KBM-7 (cell line): ENCODE data around the gene TAGAP.
A peak's percentile ranks its signal among the peaks of the same experiment; 100 is the strongest.
"Not testable (repeated sequence)": the region's sequence is repeated elsewhere in the genome, so short reads cannot be mapped to it uniquely, and the experiment has no call there.

ENCODE experiments used
- DNase-seq: peaks from one replicate; pipeline ENCODE4 v3.0.0-alpha.2; 2015
- in situ Hi-C: fragments of 300-500 bp; cut with MboI; formaldehyde crosslinking; loops from 2 replicates; pipeline ENCODE4 v1.14.3; 2020; ENCODE audit warnings: low sequenced_read_pairs, low pct_unique_long_range_greater_than_20kb, mixed read lengths

TAGAP gene

DNA sequence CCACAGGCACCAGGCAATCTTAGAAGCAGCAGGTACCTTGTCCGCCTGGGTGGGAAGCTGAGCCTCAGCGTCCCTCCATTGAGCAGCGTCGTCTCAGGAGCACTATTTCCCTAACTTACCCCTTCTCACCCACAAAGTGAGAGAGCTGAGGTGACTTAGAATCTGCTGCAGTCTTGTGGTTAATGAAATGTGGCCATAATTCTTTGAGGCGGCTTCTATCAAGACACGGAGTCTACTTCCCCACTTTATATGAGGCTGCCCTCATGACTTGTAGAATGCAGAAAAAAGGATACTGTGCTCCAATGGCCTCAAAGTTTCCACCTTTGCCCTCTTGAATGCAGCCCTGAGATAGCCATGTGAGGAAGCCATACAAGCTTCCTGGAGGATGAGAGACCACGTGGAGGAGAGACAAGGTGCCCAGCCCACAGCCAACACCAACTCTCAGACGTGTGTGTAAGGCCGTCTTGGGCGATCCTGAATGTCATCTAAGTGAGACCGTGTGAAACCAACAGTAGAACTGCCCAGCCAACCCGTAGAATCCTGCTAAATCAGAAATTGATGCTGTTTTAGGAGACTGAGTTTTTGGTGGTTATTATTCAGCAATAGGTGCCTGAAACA is 9.1 kb upstream of the TAGAP start:
- DNase-seq = peak; percentile 74
- in situ Hi-C loops = no loop called here

DNA sequence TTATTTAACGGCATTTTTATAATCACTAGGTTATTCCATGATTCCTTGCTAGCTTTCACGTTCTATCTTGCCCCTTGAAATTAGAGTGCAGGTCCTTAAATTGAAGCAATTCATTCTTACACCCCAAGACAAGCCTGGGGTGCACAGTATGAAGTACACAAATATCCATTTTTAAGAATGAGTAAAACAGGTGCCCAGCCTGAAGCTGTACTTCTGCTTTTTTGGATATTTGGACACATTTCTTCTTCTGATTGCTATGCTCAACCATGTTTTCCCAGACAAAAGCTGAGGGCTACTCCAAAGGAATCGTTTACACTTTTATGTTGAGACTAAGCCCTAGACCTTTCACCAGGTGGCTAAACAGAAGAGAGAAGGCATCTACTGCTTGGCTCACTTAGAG is 7.9 kb upstream of the TAGAP start:
- in situ Hi-C loops = no loop called here
- DNase-seq = no peak

DNA sequence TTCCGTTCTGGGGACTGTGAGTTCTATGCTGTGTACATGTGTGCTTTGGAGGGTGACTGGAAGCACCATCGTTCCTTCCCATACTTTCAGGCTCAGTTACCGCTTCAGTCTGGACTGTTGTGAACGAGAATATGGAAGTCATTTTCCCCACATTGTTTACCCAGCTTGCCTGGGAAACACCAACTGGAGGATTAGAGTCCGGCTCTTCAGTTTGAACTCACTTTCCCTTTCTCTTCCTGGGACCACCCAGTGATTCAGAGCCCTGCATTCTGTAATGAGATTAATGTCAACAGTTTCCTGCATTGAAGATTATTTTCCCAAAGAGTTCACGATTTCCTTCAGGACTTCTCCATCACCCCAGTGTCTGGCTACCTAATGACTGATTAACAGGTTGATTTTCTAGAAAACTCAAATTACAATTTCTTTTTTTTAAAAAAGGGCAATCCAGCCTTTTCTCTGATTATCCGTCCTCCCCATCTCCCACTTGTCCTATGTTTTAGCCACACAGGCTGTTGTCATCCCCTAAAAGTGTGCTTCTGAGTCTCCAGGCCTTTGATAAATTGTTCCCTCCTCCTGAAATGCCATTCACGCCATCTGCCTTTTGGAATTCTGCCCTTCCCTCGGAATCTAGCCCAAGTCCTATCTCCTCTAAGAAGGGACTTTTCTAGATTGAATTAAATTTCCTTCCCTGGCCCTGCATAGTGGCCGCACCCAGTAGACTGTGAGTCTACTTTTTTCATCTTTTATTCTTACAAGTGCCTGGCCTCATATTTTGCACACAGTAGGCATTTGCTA is 3.3 kb upstream of the TAGAP start:
- DNase-seq = no peak
- in situ Hi-C loops = no loop called here

DNA sequence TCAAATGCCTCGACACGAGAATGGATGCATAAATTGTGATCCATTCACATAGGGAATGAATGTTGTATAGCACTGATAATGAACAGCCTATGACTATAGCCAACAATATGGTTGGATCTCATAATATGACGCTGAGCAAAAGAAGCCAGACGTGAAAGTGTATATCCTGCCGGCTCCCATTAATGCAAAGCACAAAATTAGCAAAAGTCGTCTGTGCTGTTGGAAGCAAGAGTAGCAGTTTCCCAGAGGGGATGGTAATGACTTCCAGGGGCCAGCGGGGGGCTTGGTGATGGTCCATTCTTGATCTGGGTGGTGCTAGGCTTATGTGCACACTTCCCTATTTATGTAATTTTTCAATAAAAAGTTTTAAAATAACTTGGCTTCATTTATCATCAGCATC is 1.0 kb upstream of the TAGAP start:
- DNase-seq = peak; percentile 29
- in situ Hi-C loops = no loop called here

DNA sequence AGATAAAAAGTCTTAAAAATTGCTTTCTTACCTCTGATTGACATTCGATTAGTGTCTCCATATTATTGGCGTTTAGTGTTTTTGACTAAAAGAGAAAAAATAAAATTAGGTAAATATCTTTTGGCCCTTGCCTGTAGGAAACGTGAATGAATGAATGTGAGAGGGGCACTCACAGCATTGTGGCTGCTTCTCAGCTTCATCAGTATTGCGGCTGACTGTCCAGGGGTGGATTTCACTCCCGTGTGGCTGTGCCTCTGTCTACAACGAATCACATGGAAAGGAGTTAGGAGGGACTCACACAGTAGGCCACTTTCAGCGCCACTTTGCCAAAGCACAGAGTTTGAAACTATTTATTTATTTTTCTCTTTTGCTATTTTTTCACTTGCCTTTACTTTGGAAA is 844 bp downstream of the TAGAP start:
- no peak for DNase-seq
- in situ Hi-C loops = no loop called here

DNA sequence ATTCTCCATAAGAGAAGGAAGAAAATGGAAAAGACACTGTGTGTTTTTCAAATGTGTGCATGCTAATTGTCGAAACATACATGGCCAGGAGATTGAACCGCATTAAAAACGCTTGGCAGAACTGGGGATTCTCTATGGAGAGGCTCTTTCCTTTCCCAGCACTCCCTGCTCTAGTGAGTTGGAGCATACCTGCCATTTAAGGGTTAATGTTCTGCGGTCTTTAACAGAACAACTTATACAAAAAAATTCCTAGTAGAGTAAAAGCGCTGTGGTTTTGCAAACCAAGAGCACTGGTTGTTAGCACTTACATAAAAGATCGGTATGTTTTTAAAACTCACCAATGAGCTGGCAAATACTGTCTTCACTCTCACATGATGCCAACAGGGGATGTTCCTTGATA is 1.5 kb downstream of the TAGAP start:
- in situ Hi-C loops = no loop called here
- peak; percentile 76 for DNase-seq

DNA sequence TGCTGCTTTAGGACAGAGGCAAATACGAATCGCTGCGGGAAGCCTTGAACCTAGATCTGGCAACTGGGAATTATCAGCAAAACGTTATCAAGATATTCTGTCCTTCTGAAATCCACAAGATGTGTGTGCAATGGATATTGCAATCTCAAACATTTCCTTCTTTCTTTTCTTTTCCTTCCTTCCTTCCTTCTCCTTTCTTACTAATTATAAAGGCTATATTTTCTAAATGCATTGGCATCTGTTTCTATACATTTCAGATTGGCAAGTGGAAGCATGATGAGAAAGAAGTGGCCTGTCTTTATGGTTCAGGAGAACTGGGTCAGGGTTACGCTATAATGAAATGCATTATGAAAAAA is 2.0 kb downstream of the TAGAP start:
- in situ Hi-C loops = no loop called here
- no peak for DNase-seq

DNA sequence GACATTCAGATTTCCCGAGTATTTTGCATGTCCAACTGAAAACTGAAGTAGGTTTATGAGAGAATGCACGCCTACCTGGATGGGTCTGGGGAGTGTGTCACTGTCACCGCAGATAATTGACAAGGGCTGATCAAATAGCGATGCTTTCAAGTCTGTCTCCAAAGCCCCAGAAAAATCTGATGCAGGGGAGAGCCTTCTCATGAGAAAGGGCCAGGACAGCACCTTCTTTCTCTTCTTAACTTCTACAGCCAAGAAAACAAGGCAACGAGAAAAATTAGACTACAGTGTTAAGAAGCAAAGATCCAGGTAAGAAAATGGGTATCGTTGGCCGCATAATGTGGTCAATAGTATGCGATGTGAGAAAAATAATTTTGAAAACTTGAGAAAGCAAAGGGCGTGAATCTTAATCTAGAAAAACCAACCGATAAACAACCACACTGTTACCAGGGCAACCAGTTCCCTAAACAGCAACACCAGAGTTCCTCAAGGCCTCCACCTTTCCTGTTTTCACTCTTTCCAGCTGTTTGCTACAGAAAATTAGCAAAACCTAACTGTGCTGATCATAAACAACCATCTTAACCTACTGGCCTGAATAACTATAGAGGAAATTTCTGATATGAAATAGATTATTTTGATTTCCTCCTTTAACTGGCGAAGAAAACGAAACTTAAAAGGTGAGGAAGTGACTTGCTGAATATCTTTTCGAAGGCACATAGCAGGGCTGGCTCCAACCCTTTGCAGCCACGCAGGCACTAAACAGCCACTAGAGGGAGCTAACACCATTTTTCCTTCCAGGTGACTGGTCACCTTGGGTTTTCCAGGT is 2.6 kb downstream of the TAGAP start:
- peak; percentile 92 for DNase-seq
- in situ Hi-C loops = no loop called here

DNA sequence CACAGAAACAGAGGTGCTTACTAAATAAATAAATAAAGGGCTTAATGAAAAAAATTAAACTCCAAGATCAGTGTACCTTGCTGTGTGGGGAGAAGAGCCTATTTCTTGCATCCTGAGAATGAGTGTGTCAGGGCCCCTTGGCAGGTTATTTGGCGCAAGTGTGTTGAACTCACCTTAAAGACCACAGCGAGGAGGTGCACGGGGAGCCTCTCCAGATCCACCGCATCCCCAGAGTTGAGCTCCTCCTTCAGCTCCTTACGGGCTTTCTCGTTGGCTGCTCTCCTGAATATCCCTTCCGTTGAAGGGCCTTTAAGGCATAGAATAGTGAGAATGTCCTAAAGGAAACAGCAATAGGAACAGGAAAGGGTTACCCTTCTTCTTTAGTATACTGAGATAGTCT is 3.6 kb downstream of the TAGAP start:
- in situ Hi-C loops = no loop called here
- DNase-seq = no peak

DNA sequence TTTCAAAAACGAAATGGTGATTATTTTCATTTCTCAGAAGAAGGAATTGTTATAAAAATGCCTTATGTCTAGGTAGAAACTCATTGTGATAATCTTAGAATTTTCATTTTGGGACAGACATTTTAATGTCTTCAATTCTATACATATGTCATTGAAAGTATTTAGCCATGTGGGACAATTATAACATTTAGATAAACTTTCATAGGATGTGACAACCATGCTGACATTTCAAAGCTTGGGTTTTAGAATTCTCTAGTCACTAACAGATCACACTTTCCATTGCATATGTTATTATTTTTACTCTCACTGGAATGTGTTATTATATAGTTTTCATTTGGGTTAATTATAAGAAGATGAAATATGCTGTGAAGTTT is 4.9 kb downstream of the TAGAP start:
- DNase-seq = no peak
- in situ Hi-C loops = no loop called here

DNA sequence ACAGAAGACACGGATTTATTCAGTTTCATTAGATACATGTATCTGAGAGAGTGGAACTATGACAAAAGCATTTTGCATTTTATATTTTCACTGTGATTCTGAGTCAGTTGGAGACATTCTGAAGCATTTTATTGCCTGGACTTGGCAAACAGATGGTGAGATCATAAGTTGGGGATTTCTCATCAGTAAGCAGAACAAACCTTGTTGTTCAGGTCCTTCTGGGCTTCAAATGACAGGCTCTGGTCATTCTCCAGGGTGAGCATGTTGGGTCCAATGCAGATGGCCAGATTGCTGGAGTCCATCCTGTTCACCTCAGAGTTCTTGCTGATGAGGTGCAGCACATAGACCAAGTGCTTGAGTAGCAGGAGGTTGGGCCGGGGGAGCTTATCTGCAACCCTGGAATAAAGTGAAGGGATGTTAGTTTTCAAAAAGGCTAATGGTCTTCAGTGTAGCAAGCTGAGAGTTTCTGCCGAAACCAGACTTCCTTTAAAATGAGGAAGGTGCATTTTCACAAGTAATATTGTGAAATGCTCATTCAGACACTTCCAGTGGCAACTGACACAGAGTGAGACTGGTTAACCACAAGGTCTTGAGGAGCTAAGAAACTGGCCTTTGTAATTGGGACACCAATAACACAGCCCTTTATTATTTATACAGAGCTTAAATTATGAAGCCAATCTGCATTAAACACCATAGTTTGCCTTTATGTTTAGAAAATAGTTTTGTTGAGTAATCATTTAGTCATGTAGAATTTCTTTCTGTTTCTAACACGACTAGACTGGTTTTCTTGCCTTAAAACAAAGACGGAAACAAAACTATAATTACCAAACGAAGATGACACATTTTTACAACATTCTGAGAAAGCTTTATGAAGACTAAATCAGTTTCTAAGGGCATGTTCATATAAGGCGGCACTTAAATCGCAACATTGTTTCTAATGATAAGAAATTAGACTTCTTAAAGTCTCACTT is 5.6 kb downstream of the TAGAP start:
- DNase-seq = peak; percentile 93

DNA sequence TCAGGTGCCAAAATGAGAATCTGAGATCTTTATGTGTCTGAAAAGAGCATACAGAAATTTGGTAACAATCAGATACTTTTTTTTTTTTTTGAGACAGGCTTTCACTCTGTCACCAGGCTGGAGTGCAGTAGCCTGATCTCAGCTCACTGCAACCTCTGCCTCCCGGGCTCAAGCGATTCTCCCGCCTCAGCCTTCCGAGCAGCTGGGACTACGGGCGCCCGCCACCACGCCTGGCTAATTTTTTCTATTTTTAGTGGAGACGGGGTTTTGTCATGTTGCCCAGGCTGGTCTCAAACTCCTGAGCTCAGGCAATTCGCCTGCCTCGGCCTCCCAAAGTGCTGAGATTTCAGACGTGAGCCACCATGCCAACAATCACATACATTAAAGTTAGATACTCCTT is 6.5 kb downstream of the TAGAP start:
- peak; percentile 28 for DNase-seq
- in situ Hi-C loops = not testable (repeated sequence)

More for the DNA sequence above, 5.6 kb downstream of the TAGAP start:
- in situ Hi-C loops = no loop called here

DNA sequence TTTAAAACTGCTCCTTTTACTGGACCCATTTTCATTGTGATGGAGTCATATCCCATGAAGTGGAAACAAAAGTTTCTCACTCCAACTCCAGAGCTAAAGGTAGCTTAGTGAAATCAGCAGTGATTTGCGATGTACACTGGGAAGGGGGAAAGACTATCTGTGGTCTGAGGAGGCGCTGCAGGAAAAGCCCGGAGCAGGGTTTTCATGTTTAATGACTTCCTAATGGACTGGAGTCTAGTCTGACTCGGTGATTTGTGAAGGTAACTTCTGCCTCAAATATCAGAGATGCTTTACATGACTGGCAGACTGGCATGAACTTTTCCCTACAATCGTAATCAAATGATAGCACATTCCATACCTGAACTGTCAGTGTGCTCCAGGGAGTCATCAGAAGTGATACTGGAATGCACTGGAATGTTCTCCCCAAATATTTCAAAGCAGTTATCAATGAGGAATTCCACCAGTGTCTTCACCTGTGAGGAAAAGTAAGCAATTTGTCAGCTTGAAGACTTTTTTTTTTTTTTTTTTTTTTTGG is 7.0 kb downstream of the TAGAP start:
- in situ Hi-C loops = no loop called here
- no peak for DNase-seq

DNA sequence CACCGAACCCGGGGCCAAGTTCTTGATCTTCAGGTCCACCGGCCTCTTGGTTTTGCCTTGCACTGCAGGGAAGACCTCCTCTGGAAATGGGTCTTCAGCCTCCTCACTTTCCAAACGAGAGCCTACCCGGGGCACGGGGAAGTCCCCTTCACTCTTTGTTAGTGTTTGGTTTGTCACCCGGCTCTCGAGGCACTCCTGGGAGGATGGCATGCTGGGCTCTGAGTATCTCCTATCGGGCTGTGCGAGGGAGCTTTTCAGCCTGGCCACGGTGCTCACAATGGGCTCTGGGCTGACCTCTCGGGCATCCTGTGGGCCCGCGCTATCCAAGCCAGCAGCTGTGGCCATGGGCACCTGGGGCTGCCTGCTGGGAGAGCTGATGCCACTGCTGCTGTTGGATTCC is 8.1 kb downstream of the TAGAP start:
- in situ Hi-C loops = no loop called here
- DNase-seq = no peak

DNA sequence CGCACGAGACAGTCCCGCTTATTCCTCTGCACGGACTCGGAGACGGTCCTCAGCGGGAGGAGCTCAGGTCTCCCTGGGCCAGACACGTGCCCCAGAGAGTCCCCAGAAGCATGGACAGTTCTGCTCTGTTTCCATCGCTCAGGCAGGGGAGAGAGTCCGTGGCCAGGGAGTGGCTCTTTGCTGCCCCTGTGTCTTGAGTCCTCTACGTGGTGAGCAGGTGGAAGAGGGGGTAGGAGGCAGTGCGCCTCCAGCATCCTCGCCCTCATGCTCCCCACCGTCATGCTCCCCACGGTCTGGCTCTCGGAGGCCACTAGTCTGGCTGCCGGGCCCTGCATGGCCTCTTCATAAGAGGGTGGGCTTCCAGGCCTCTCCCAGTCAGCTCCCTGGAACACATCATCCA is 8.9 kb downstream of the TAGAP start:
- in situ Hi-C loops = no loop called here
- DNase-seq = no peak

DNA sequence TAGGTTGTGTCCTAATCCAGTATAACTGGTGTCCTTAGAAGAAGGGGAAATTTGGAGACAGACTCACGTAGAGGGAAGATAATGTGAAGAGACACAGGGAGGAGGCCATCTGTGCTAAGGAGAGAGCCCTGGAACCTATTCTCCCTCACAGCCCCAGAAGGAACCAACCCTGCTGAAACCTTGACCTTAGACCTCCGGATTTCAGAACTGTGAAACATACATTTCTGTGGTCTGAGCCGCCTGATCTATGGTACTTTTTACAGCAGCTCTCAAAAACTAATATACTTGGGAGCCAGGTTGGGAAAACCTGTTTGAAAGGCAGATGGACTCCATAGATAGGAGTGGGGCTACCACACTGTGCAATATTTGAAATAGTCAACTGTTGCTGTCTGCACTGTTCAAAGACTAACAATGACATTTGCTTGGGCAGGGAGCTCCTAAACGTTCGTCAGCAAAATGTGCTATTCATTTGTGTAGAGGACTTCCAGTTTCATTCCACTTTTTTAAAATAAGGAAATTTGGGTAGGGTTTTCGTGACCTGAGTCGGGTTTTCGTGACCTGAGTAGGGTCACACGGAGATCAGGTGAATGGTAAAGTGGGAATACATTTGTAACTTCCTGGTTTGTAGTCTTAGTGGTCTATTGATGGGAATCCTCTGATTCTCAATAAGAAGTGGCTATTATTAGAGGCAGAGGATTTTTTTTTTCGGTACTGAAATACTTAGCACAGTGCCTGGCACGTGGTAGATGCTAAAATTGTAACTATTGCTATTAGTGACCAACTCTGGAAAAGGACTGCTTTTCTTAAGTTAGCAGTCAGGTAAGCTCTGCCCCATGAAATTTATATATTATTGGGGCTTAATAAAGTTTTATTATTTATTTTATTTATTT is 11.4 kb downstream of the TAGAP start:
- DNase-seq = no peak
- in situ Hi-C loops = no loop called here

DNA sequence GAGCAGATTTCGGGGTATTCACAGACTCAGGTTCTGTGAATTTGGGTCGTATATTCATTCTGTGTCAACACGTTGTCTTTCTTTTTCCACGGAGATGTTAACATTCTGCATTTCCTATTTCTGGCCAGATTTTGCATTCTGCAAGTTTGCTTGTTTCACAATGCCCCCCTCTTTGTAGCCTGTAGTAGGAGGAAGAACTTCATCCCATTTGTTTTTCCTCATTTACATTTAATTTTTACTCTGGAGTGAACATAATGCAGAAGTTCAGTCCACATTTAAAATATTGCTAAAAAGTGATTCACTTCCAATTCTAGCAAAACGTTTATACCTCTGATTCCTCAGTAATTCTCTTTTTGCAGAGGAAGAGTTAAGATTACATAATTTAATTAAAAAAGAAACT is 12.9 kb downstream of the TAGAP start:
- in situ Hi-C loops = no loop called here
- no peak for DNase-seq

DNA sequence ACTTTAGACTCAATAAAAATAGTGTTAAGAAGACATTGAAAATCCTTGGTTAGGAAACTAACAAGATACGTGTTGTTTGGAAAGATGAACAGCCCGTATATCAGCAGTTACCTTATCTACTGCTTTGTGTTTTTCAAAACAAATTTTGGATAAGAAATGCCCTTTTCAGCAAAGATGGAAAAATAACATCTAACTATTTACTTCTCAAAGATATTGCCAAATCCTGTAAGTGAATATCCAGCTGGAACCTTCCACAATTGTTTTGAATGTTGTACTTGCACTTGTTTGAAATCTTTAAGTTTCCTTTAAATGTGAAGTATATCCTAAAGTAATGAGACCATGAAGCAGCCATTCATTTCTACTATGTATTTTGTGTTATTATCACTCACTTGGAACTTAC is 14.6 kb downstream of the TAGAP start:
- no peak for DNase-seq
- in situ Hi-C loops = no loop called here
